NCI-H2081 (cell line): ENCODE measurements around the gene KLK7.
"Not testable (repeated sequence)": the region's sequence is repeated elsewhere in the genome, so short reads cannot be mapped to it uniquely, and the experiment has no call there.

Experiments
- DNase-seq, 2 experiments: peaks; one replicate each; lab custom pipeline; 2025; lab: John Stamatoyannopoulos, UW

Gene KLK7

DNA sequence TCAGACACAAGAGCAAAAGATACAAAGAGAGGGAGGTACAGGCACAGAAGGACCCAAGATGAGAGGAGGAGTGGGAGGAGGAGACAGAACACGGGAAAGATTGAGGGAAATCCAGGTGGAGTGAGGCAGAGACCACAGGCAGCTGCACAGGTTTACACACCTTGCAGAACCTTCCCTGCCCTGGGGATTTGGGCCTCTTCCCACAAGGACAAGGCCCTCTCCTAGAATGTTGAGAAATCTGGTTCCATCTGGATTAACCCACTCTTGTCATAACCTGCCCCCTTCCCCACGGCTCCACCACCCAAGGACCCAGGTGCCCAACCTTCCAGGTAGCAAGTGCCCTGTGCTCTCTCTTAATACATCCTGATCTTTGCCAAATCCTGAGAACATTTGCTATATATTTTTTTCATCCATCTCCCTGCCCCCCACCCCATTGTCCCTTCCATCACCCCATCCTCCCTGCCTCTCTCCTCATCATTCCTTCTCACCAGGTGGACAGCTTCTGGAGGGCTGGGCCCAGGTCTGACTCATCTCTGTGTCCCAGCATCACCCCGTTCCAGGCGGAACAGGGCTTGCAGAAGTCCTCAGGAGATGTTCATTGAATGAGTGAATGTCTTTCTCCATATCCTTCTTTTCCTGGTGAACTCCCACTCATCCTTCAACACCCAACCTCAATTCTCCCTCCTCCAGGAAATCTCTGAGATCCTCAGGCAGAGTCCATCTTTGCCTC is 26.5 kb upstream of the KLK7 start:
- no peak for DNase-seq

DNA sequence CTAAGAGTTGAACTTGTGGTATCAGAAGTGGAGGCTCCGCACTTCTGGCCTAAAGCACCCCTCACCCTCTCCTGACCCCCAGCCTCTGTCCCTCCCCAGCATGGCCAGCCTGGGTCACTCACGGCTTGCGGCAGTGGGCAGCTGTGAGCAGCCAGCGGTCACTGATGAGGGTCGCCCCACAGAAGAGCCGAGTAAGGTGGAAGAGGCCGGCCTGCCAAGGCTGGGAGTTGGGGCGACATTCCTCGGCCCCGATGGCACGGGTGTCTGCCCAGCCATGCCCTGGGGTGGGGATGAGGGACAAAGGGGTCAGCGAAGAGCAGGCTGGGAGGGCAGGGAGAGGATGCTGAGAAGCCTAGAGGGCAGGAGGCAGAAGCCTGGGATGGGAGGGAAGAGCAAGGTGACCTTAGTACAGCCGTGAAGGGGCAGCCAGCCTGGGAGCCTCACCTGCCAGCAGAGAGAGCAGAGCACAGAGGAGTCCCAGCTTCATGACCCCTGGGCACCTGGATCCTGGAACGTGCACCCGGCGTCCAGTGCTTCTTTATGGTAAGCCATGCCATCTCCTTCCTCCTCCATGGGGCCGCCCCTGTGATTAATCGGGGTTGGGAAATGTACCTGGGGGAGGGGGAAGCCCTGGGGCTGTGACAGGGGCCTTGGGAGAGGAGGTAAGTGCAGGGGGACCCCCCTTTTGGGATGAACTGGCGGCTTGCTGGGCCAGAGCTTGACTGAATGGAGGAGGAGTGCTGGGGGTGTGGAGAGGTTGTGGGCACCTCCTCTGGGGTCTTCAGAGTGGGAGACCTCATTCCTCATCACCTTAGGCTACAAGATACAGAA is 25.6 kb upstream of the KLK7 start:
- DNase-seq = no peak

GRCh38 chr19:51007488-51007887 is 23.8 kb upstream of the KLK7 start:
- DNase-seq = no peak

- DNase-seq = no peak
Observed at GRCh38 chr19:51006406-51006805, 22.7 kb upstream of the KLK7 start.

GRCh38 chr19:51005248-51005647 is 21.5 kb upstream of the KLK7 start:
- no peak for DNase-seq

DNA sequence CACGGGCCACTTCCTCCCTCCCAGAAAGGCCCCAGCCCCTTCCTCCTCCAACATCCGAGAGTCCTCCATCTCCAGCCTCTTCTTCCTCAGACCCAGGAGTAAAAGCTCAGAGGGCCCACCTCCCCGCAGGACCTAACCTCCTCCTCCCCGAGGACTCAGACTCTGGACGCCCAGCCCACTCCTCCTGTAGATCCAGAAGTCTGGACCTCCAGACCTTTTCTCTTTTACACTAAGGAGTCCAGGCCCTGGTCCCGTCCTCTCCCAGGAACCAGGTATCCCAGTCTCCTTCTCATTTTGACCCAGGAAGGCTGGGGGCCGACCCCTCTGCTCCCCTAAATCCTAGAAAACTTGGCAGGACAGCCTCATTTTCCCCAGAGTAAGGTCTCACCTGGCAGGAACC is 19.6 kb upstream of the KLK7 start:
- DNase-seq = no peak

DNA sequence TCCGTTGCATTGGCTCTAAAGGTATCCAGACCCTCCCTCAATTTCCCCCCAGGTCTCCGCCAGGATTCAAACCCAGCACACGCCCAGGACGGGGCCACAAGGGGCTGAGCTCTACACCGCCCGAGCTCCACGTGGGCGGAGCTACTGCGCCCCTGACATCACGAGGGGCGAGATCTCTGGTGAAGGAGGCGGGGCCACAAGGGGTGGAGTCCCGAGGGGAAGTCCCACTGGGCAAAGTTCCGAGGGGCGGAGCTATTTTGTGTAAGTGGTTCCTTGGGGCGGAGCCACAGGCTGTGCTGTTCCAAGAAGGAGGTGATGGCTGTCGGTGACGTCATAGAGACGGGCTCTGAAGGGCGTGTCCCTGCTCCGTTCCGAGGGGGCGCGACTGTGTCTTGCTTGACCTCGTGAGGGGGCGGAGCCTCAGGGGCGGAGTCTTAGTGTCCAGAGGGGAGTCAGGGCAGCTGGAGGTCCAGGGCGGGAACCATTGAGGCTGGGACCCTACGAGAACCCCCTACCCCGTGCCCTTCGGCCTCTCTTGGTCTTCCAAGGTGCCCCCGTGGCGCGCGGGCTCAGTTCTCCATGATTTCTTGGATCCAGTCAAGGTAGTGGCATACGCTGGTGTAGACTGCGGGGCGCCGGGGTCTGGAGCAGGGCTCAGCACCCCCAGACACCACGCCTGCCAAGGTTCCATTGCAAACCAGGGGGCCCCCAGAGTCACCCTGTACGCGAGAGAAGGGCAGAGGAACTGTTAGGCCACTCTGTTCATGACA is 19.0 kb upstream of the KLK7 start:
- DNase-seq = no peak

DNA sequence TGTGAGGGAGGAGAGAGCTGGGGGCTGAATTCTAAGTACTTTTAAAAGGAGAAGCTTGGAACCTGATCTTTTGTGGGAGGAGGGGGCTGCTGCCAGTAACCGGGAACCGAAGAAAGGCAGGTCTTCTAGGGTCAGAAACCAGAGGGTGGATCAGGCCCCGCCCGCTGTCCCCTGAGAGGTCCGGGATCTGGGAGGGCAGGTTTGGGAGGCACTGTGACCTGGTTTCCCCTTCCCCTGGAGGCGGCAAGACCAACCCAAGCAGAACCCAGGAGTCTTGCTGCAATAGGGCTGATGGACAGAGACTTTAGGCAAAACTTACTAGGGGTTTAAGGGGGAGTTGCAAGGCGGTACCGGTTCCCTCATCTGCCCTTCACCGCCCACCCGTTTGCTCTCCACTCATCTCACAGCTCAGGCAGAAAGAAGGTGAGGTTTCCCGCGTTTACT is 18.4 kb upstream of the KLK7 start:
- no peak for DNase-seq

DNA sequence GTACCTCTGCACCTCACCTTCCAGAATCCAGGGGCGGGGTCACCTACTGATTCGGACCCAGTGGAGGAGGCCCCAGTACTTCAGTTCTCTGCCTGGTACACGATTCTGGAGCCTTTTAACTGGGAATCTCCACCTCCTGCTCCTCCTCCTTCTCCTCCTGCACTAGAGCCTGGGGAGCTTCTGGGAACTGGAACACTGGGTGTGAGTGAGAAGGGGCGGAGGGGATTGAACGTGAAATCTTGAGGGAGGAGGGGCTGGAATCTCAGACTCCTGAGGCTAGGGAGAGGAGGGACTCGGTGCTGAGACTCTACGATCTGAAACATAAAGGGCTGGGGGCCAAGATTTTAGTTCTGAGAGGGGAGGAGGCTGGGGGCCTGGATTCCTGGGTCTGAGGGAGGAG is 17.8 kb upstream of the KLK7 start, which contains the start of gene KLK8:
KLK8 (minus strand) TSS at position 90 of the 400 bp plus-strand sequence. CDS start 437 bp downstream, outside the sequence.
- DNase-seq = no peak

- DNase-seq = no peak
Observed at GRCh38 chr19:51000981-51001380, 17.3 kb upstream of the KLK7 start.

DNA sequence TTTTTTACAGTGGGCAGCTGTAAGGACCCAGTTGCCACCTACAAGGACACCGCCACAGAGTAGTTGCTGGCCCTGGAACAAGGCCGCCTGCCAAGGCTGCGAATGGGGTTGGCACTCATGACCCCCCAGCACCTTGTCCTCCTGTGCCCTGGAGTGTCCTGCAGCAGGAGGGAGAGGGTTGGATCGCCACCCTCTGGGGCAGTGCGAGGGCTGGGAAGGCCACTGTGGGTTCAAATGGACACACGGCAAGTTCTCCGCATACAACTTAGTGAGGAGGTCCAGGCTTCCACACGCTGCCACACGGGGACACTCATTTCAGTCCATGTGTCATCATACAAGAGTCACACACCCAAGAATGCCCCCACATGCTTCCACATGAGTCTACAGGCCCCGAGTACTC is 16.7 kb upstream of the KLK7 start:
- DNase-seq = no peak

- DNase-seq = no peak
Observed at GRCh38 chr19:50998686-50999085, 15.0 kb upstream of the KLK7 start.

- no peak for DNase-seq
Observed at GRCh38 chr19:50998061-50998460, 14.3 kb upstream of the KLK7 start.

DNA sequence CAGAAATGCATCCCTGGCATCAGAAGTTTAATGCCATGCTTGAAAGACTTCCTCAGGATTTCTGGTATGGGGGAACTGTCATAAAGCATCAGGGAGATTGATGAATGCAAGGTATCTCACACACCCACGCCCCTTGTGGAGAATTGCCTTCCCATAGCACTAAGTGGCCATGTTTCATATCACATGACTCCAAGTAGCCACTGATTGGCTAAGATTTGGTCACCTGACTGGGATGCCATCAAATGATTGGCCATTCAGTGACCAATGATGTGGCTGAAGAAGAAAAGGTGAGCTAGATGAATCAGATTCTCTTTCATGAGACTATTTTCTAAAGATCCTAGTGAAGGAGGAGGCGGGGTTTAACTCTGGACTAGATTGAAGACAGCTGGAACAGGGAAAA is 10.4 kb upstream of the KLK7 start:
- no peak for DNase-seq

GRCh38 chr19:50992666-50993035 is 8.9 kb upstream of the KLK7 start:
- DNase-seq = no peak

DNA sequence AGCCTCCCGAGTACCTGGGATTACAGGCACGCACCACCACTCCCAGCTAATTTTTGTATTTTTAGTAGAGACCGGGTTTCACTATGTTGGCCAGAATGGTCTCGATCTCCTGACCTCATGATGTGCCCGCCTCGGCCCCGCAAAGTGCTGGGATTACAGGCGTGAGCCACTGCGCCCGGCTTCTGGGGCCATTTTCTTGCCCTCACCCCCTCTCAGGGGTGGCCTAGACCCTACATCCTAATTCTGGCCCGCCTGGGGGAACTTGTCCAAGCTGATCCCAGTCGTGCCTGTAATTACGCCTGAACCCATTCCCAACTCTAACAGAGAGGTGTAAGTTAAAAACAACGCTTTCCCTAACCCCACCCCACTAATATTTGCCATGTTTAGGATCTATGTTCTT is 699 bp upstream of the KLK7 start:
- DNase-seq = not testable (repeated sequence)

DNA sequence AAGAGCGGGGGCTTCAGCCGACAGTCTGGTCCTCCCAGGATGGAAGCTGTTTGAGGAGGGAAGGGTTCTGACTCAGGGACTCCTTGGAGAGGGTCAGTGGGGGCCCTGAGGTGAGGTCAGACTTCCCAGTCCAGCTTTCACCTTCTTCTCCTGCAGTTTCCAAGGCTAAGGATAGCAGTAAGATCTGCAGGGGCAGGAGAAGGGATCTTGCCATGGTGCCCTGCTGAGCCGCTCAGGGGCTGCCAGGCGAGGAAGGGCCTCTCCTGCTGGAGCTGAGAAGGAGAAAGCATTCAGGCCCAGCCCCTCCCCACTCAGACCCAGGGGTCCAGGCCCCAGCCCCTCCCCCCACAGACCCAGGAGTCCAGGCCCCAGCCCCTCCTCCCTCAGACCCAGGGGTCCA is 1.5 kb downstream of the KLK7 start:
- no peak for DNase-seq

GRCh38 chr19:50981587-50982146 is 2.0 kb downstream of the KLK7 start:
- no peak for DNase-seq

- no peak for DNase-seq
Observed at GRCh38 chr19:50980208-50980607, 3.5 kb downstream of the KLK7 start.

DNA sequence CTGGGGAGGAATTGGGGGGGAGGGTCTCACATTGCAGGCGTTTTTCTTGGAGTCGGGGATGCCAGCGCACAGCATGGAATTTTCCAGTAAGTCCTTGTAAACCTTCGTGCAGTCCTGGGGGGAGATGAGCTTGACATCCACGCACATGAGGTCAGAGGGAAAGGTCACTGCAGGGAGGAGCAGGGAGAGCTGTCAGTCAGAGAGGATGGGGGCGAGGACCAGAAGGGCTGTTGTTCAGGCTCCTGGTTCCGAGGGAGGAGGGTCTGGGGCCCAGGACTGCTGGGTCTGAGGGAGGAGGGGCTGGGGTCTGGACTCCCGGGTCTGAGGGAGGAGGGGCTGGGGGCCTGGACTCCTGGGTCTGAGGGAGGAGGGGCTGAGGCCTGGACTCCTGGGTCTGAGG is 4.0 kb downstream of the KLK7 start:
- no peak for DNase-seq

- DNase-seq = no peak
Observed at GRCh38 chr19:50978772-50979390, 4.8 kb downstream of the KLK7 start.

DNA sequence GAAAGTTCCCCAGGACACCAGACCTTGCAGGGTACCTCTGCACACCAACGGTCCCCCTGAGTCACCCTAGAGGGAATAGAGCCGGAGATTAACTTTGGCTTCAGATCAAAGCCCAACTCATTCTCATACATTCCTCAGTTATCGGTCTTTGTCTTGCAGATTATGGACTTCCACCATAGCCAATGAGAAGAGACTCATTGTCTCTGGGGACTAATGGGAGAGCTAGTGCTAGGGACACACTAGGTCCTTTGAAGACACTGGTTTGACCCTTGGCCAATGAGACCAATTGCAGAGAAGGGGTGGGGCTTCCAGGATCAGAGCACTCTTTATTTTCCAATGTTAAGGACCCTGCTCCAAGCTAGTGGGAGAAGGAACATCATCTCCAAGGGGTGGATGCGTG is 6.1 kb downstream of the KLK7 start:
- no peak for DNase-seq
